Ishikawa (cell line): ENCODE data around the gene PIR.

Source experiments
- CEBPB ChIP-seq: IDR thresholded peaks from 2 replicates; pipeline ENCODE4 v1.6.1; 2012
- CREB1 ChIP-seq: IDR thresholded peaks from 2 replicates; pipeline ENCODE4 v1.6.1; 2012; ENCODE audit warnings: low read depth
- EGR1 ChIP-seq: IDR thresholded peaks from 2 replicates; pipeline ENCODE4 v1.6.1; 2012
- EP300 ChIP-seq: IDR thresholded peaks from 2 replicates; pipeline ENCODE4 v1.6.1; 2012; ENCODE audit warnings: borderline replicate concordance
- FOXM1 ChIP-seq: IDR thresholded peaks from 2 replicates; pipeline ENCODE4 v1.6.1; 2012; ENCODE audit warnings: low read depth, borderline replicate concordance
- NFIC ChIP-seq: IDR thresholded peaks from 2 replicates; pipeline ENCODE4 v1.6.1; 2012
- RAD21 ChIP-seq: IDR thresholded peaks from 2 replicates; pipeline ENCODE4 v1.6.1; 2012; ENCODE audit warnings: low read depth
- TAF1 ChIP-seq: IDR thresholded peaks from 2 replicates; pipeline ENCODE4 v1.6.1; 2012; ENCODE audit warnings: low read depth, mild to moderate bottlenecking
- TCF12 ChIP-seq: IDR thresholded peaks from 2 replicates; pipeline ENCODE4 v1.6.1; 2012; ENCODE audit warnings: low read depth
- TEAD4 ChIP-seq: IDR thresholded peaks from 2 replicates; pipeline ENCODE4 v1.6.1; 2012
- YY1 ChIP-seq: IDR thresholded peaks from 2 replicates; pipeline ENCODE4 v1.6.1; 2012; ENCODE audit warnings: low read depth
- ZBTB7A ChIP-seq: IDR thresholded peaks from 2 replicates; pipeline ENCODE4 v1.6.1; 2012; ENCODE audit warnings: low read depth
- TF ChIP-seq, protein P1 (sequence below): IDR thresholded peaks from 2 replicates; pipeline ENCODE4 v1.6.1; 2012
- TF ChIP-seq, protein P2 (sequence below): IDR thresholded peaks from 2 replicates; pipeline ENCODE4 v1.6.1; 2012
- TF ChIP-seq, protein P3 (sequence below): IDR thresholded peaks from 2 replicates; pipeline ENCODE4 v1.6.1; 2012; ENCODE audit warnings: low read depth, mild to moderate bottlenecking

PIR gene

DNA sequence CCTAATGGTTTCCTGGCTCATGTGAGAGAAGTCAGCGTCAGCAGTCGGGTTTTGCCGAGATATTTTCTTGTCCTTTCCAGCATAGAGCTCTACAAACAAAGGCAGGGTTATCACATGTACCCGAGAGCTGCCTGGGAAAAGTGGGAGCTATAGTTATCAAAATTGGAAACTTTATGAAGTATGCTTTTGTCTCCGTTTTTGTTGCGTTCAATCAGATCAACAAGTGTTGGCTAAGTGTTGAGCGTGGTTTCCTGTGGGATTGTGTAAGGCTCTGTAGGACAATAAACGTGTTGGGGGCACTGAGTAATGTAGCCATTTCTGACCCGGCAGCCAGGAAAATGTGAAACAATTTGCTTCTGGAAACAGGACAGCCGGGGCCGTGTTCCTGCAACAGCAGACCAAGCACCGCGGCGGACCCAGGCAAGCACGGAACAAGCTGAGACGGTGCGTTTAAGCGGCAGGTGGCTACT is 7.4 kb upstream of the PIR start, which contains the start of gene BMX:
Gene BMX (plus strand): TSS at position 311 of the 470 bp plus-strand sequence. CDS start 7,547 bp downstream, outside the sequence.
- TF ChIP-seq NFIC: no peak
- no peak for TF ChIP-seq YY1
- TF ChIP-seq TCF12: no peak
- TF ChIP-seq, protein P1, sequence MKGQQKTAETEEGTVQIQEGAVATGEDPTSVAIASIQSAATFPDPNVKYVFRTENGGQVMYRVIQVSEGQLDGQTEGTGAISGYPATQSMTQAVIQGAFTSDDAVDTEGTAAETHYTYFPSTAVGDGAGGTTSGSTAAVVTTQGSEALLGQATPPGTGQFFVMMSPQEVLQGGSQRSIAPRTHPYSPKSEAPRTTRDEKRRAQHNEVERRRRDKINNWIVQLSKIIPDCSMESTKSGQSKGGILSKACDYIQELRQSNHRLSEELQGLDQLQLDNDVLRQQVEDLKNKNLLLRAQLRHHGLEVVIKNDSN: no peak
- no peak for TF ChIP-seq CREB1
- no peak for TF ChIP-seq TEAD4
- TF ChIP-seq EP300: no peak
- TF ChIP-seq FOXM1: no peak
- no peak for TF ChIP-seq EGR1
- no peak for TF ChIP-seq TAF1
- no peak for TF ChIP-seq ZBTB7A
- TF ChIP-seq RAD21: no peak
- TF ChIP-seq, protein P2, sequence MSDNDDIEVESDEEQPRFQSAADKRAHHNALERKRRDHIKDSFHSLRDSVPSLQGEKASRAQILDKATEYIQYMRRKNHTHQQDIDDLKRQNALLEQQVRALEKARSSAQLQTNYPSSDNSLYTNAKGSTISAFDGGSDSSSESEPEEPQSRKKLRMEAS: no peak
- no peak for TF ChIP-seq CEBPB
- TF ChIP-seq, protein P3, sequence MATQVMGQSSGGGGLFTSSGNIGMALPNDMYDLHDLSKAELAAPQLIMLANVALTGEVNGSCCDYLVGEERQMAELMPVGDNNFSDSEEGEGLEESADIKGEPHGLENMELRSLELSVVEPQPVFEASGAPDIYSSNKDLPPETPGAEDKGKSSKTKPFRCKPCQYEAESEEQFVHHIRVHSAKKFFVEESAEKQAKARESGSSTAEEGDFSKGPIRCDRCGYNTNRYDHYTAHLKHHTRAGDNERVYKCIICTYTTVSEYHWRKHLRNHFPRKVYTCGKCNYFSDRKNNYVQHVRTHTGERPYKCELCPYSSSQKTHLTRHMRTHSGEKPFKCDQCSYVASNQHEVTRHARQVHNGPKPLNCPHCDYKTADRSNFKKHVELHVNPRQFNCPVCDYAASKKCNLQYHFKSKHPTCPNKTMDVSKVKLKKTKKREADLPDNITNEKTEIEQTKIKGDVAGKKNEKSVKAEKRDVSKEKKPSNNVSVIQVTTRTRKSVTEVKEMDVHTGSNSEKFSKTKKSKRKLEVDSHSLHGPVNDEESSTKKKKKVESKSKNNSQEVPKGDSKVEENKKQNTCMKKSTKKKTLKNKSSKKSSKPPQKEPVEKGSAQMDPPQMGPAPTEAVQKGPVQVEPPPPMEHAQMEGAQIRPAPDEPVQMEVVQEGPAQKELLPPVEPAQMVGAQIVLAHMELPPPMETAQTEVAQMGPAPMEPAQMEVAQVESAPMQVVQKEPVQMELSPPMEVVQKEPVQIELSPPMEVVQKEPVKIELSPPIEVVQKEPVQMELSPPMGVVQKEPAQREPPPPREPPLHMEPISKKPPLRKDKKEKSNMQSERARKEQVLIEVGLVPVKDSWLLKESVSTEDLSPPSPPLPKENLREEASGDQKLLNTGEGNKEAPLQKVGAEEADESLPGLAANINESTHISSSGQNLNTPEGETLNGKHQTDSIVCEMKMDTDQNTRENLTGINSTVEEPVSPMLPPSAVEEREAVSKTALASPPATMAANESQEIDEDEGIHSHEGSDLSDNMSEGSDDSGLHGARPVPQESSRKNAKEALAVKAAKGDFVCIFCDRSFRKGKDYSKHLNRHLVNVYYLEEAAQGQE: no peak

DNA sequence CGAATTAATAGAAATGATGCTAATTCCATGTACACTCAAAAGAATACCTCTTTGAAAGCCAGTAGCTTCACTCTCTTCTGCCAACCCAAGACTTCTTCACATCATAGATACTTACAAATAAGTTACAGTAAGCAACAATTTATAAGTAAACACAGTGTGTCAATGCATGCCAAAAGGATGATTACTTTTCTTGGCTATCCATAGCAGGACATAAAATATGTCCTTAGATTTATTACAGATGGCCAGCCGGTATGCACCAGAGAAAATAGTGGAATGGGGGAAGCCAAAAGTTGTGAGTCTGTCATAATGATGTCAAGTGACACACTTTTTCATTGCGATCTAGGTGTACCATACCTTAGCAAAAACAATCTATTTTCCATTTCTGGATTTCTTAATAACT is 6.8 kb upstream of the PIR start:
- no peak for TF ChIP-seq TEAD4
- no peak for TF ChIP-seq CREB1
- TF ChIP-seq CEBPB: no peak
- no peak for TF ChIP-seq RAD21
- TF ChIP-seq, protein P1: no peak
- TF ChIP-seq EP300: no peak
- TF ChIP-seq NFIC: no peak
- TF ChIP-seq TCF12: no peak
- TF ChIP-seq, protein P3: no peak

DNA sequence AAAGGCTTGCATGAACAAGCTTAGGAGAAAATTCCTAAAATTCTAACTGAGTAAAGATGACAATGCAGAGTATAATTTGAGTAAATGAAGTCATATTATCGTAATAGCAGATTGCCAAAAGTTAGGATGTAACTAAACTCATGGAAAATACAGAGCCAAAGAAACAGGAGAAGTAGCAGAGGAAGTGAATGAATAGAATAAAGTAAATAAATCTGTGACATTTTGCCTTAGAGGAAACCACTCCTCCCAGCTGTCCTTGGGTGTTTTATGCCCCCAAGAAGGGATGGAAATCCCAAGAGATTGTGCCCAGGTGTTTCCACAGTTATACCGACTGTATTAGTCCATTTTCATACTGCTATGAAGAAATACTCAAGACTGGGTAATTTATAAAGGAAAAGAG is 5.6 kb upstream of the PIR start:
- TF ChIP-seq, protein P3: no peak
- TF ChIP-seq TEAD4 (no peak), CEBPB (no peak), TAF1 (no peak), TCF12 (no peak), CREB1 (no peak), ZBTB7A (no peak), YY1 (no peak), EP300 (no peak)
- TF ChIP-seq, protein P2: no peak

DNA sequence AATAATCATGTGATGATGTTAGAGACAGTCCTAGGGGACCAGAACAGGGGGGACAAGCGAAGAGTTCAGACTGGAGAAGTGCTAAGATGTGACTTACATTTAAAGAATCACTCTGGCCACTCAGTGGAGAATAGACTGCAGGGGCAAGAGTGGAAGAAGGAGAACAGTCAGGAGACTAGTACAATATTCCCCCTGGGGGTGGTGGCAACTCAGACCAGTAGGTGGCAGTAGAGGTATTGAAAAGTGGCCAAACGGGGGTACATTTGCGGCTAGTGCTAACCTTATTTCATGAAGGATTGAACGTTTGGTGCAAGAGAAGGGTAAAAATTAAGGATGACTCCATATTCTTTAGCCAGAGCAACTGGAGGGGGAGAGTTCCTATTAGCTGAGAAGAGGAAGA is 4.7 kb upstream of the PIR start:
- TF ChIP-seq FOXM1 (no peak), RAD21 (peak; percentile 73)

DNA sequence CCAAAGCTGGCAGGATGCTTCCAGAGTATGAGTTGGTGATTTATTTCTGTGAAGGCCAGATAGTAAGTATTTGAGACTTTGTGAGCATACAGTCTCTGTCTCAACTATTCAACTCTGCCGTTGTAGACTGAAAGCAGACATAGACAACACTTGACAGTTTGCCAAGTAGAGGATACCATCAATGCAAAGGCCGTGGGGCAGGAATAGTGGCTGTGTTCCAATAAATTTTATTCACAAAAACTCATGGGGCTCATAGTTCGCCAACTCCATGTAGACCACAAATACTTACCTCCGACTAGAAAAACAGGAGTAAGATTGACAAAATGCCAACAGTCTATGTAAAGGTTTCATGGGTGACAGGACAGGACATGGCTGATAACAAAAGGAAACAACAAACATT is 3.7 kb upstream of the PIR start:
- no peak for TF ChIP-seq TAF1
- no peak for TF ChIP-seq CREB1
- TF ChIP-seq, protein P3: no peak
- no peak for TF ChIP-seq YY1
- TF ChIP-seq TEAD4: no peak
- TF ChIP-seq, protein P1: no peak
- no peak for TF ChIP-seq RAD21
- no peak for TF ChIP-seq NFIC
- TF ChIP-seq EP300: no peak
- TF ChIP-seq, protein P2: no peak
- no peak for TF ChIP-seq TCF12
- TF ChIP-seq CEBPB: no peak
- no peak for TF ChIP-seq EGR1
- TF ChIP-seq FOXM1: no peak
- TF ChIP-seq ZBTB7A: no peak
